ENCODE results near the gene ABHD1. TPM values are rescaled to one million over a fixed set of nuclear protein-coding genes. Genes with fewer than 3 reads are reported as not detected.

The ABHD1 gene
- total and polyA plus RNA-seq, 2 experiments from 2014 or later = 0.38 to 0.55 TPM

DNA sequence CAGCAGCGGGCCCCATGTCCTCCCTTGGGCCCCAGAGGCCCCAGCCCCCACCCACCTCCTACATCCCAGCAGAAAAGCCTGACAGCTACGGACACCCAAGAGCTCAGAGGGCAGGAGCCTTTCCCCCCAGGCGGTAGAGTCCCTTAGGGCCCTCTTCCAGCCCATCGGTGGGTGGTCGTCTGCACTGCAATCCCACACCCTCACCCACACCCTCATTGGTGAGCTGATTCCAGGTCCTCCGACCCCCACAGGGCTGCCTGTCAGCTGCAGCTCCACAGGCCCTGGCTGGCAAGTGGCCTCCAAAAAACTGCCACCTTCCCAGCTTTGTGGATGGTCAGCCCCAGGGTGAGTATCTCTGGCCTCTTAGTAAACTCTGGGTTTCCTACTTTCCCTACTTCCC is 35.7 kb downstream of the ABHD1 start (continued):
- no peak for TF ChIP-seq EZH2phosphoT487 (IDR thresholded peaks at IDR 0.05; ENCODE audit: unreplicated experiment)
- TF ChIP-seq, protein P1, sequence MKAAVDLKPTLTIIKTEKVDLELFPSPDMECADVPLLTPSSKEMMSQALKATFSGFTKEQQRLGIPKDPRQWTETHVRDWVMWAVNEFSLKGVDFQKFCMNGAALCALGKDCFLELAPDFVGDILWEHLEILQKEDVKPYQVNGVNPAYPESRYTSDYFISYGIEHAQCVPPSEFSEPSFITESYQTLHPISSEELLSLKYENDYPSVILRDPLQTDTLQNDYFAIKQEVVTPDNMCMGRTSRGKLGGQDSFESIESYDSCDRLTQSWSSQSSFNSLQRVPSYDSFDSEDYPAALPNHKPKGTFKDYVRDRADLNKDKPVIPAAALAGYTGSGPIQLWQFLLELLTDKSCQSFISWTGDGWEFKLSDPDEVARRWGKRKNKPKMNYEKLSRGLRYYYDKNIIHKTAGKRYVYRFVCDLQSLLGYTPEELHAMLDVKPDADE (IDR thresholded peaks at IDR 0.05) = no peak

DNA sequence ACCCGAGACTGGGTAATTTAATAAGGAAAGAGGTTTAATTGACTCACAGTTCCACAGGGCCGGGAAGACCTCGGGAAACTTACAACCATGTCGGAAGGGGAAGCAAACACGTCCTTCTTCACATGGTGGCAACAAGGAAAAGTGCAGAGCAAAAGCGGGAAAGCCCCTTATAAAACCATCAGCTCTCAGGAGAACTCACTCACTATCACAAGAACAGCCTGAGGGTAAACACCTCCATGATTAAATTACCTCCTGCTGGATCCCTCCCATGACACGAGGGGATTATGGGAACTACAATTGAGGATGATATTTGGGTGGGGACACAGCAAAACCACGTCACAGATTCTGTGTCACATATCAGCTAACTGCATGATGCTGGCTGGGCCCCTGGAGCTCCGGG is 36.6 kb downstream of the ABHD1 start:
- Mint-ChIP-seq H3K36me3 (ENCODE audit: low read depth) (peaks cover 3% of the 10 kb centered on the region; the same call in 2 of the 3 replicates), H3K27ac (no peak overlapping the region), H3K27me3 (ENCODE audit: insufficient read depth, low read depth, poor library complexity) (peaks cover 10% of the 10 kb centered on the region), H3K4me1 (peaks cover 2% of the 10 kb centered on the region; the same call in 2 of the 3 replicates), H3K4me3 (no peak overlapping the region), H3K9me3 (peaks cover 6% of the 10 kb centered on the region; the same call in 2 of the 3 replicates)
- Histone ChIP-seq H3K4me2 (no peak overlapping the region), H2AFZ (no peak overlapping the region), H3K27me3 (ENCODE audit: insufficient read depth) (no peaks in the 10 kb centered on the region), H3K4me3 (no peak overlapping the region), H3K27ac (ENCODE audit: low read depth) (no peak overlapping the region), H3F3A (replicated peaks; ENCODE audit: low read depth) (no peaks in the 10 kb centered on the region), H3K4me1 (ENCODE audit: insufficient read depth) (no peaks in the 10 kb centered on the region), H4K20me1 (replicated peaks; ENCODE audit: insufficient read depth) (no peaks in the 10 kb centered on the region), H3K79me2 (replicated peaks; ENCODE audit: insufficient read depth) (no peaks in the 10 kb centered on the region), H3K9me2 (ENCODE audit: insufficient read depth) (no peaks in the 10 kb centered on the region), H3K36me3 (ENCODE audit: insufficient read depth) (no peaks in the 10 kb centered on the region)
- no peak for ATAC-seq
- TF ChIP-seq CREB1 (CRISPR knock-in tag; IDR thresholded peaks at IDR 0.05; ENCODE audit: low read depth) (no peak), ZNF331 (CRISPR knock-in tag; IDR thresholded peaks at IDR 0.05; ENCODE audit: low read depth) (no peak), EZH2 (IDR thresholded peaks at IDR 0.05; ENCODE audit: low read depth, unreplicated experiment) (no peak), ZNF114 (CRISPR knock-in tag; IDR thresholded peaks at IDR 0.05) (no peak), NANOG (IDR thresholded peaks at IDR 0.05; ENCODE audit: borderline replicate concordance) (no peak), EZH2phosphoT487 (IDR thresholded peaks at IDR 0.05; ENCODE audit: unreplicated experiment) (no peak), POLR2AphosphoS5 (IDR thresholded peaks at IDR 0.05; ENCODE audit: low read depth) (no peak), STAT1 (IDR thresholded peaks at IDR 0.05; ENCODE audit: unreplicated experiment) (no peak), JUNB (IDR thresholded peaks at IDR 0.05; ENCODE audit: unreplicated experiment) (no peak)
- TF ChIP-seq, protein P2, sequence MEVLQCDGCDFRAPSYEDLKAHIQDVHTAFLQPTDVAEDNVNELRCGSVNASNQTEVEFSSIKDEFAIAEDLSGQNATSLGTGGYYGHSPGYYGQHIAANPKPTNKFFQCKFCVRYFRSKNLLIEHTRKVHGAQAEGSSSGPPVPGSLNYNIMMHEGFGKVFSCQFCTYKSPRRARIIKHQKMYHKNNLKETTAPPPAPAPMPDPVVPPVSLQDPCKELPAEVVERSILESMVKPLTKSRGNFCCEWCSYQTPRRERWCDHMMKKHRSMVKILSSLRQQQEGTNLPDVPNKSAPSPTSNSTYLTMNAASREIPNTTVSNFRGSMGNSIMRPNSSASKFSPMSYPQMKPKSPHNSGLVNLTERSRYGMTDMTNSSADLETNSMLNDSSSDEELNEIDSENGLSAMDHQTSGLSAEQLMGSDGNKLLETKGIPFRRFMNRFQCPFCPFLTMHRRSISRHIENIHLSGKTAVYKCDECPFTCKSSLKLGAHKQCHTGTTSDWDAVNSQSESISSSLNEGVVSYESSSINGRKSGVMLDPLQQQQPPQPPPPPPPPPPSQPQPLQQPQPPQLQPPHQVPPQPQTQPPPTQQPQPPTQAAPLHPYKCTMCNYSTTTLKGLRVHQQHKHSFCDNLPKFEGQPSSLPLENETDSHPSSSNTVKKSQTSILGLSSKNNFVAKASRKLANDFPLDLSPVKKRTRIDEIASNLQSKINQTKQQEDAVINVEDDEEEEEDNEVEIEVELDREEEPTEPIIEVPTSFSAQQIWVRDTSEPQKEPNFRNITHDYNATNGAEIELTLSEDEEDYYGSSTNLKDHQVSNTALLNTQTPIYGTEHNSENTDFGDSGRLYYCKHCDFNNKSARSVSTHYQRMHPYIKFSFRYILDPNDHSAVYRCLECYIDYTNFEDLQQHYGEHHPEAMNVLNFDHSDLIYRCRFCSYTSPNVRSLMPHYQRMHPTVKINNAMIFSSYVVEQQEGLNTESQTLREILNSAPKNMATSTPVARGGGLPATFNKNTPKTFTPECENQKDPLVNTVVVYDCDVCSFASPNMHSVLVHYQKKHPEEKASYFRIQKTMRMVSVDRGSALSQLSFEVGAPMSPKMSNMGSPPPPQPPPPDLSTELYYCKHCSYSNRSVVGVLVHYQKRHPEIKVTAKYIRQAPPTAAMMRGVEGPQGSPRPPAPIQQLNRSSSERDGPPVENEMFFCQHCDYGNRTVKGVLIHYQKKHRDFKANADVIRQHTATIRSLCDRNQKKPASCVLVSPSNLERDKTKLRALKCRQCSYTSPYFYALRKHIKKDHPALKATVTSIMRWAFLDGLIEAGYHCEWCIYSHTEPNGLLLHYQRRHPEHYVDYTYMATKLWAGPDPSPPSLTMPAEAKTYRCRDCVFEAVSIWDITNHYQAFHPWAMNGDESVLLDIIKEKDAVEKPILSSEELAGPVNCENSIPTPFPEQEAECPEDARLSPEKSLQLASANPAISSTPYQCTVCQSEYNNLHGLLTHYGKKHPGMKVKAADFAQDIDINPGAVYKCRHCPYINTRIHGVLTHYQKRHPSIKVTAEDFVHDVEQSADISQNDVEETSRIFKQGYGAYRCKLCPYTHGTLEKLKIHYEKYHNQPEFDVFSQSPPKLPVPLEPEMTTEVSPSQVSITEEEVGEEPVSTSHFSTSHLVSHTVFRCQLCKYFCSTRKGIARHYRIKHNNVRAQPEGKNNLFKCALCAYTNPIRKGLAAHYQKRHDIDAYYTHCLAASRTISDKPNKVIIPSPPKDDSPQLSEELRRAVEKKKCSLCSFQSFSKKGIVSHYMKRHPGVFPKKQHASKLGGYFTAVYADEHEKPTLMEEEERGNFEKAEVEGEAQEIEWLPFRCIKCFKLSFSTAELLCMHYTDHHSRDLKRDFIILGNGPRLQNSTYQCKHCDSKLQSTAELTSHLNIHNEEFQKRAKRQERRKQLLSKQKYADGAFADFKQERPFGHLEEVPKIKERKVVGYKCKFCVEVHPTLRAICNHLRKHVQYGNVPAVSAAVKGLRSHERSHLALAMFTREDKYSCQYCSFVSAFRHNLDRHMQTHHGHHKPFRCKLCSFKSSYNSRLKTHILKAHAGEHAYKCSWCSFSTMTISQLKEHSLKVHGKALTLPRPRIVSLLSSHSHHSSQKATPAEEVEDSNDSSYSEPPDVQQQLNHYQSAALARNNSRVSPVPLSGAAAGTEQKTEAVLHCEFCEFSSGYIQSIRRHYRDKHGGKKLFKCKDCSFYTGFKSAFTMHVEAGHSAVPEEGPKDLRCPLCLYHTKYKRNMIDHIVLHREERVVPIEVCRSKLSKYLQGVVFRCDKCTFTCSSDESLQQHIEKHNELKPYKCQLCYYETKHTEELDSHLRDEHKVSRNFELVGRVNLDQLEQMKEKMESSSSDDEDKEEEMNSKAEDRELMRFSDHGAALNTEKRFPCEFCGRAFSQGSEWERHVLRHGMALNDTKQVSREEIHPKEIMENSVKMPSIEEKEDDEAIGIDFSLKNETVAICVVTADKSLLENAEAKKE (CRISPR knock-in tag; IDR thresholded peaks at IDR 0.05) = no peak
- TF ChIP-seq, protein P1 (IDR thresholded peaks at IDR 0.05) = no peak
- TF ChIP-seq, protein P3, sequence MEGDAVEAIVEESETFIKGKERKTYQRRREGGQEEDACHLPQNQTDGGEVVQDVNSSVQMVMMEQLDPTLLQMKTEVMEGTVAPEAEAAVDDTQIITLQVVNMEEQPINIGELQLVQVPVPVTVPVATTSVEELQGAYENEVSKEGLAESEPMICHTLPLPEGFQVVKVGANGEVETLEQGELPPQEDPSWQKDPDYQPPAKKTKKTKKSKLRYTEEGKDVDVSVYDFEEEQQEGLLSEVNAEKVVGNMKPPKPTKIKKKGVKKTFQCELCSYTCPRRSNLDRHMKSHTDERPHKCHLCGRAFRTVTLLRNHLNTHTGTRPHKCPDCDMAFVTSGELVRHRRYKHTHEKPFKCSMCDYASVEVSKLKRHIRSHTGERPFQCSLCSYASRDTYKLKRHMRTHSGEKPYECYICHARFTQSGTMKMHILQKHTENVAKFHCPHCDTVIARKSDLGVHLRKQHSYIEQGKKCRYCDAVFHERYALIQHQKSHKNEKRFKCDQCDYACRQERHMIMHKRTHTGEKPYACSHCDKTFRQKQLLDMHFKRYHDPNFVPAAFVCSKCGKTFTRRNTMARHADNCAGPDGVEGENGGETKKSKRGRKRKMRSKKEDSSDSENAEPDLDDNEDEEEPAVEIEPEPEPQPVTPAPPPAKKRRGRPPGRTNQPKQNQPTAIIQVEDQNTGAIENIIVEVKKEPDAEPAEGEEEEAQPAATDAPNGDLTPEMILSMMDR (conservative IDR thresholded peaks at IDR 0.05; ENCODE audit: low read depth in 2 of 2) = no peak
- DNase-seq (ENCODE audit: low spot score) = no peak

All from GM23338 (cell line).